NK-92 treated with Interleukin-12 subunit alpha and Interleukin-12 subunit beta, amount 100 ng/mL, for 24 hours (cell line): ENCODE data around the gene SMIM38.

Source experiments
- DNase-seq: peaks from one replicate; lab custom pipeline; 2025; lab: John Stamatoyannopoulos, UW

The SMIM38 gene

GRCh38 chr11:69180726-69181125 is 25.0 kb downstream of the SMIM38 start:
- DNase-seq: no peak

GRCh38 chr11:69183613-69184012 is 27.9 kb downstream of the SMIM38 start:
- no peak for DNase-seq

GRCh38 chr11:69186316-69187260 is 30.9 kb downstream of the SMIM38 start:
- no peak for DNase-seq

- no peak for DNase-seq
Observed at GRCh38 chr11:69187540-69188065, 31.9 kb downstream of the SMIM38 start.

GRCh38 chr11:69189059-69189458 is 33.3 kb downstream of the SMIM38 start:
- no peak for DNase-seq

- DNase-seq: no peak
Observed at GRCh38 chr11:69190796-69191536, 35.2 kb downstream of the SMIM38 start.

- no peak for DNase-seq
Observed at GRCh38 chr11:69192301-69192721, 36.6 kb downstream of the SMIM38 start.

GRCh38 chr11:69193151-69193550 is 37.4 kb downstream of the SMIM38 start:
- DNase-seq: no peak

- no peak for DNase-seq
Observed at GRCh38 chr11:69193629-69194028, 37.9 kb downstream of the SMIM38 start.

- no peak for DNase-seq
Observed at GRCh38 chr11:69194396-69194795, 38.7 kb downstream of the SMIM38 start.

GRCh38 chr11:69194956-69195355 is 39.2 kb downstream of the SMIM38 start:
- DNase-seq: no peak

- DNase-seq: no peak
Observed at GRCh38 chr11:69195824-69196782, 40.4 kb downstream of the SMIM38 start.

GRCh38 chr11:69196783-69197169 is 41.0 kb downstream of the SMIM38 start:
- DNase-seq: no peak

GRCh38 chr11:69198891-69199582 is 43.3 kb downstream of the SMIM38 start:
- DNase-seq: no peak

- DNase-seq: no peak
Observed at GRCh38 chr11:69199583-69200315, 44.0 kb downstream of the SMIM38 start.

- no peak for DNase-seq
Observed at GRCh38 chr11:69200331-69201065, 44.8 kb downstream of the SMIM38 start.

GRCh38 chr11:69201066-69201365 is 45.3 kb downstream of the SMIM38 start:
- no peak for DNase-seq

- DNase-seq: no peak
Observed at GRCh38 chr11:69201764-69202370, 46.1 kb downstream of the SMIM38 start.

GRCh38 chr11:69202511-69203221 is 46.9 kb downstream of the SMIM38 start:
- DNase-seq: no peak
